ENCODE data around the gene TUBB. TPM values are rescaled to one million over a fixed set of nuclear protein-coding genes. Genes with fewer than 3 reads are reported as not detected.
A peak's percentile ranks its signal among the peaks of the same experiment; 100 is the strongest.

The TUBB gene
- total RNA-seq, 4 donors from 2014 or later = 152 to 218 (median 207) TPM

GRCh38 chr6:30683183-30683979 is 36.8 kb upstream of the TUBB start:
- no peaks in the 10 kb centered on the region for H3K9me3 ChIP-seq
- no peak for DNase-seq (ENCODE audit: low spot score in 2 of 2)
- TF ChIP-seq EP300 (IDR thresholded peaks at IDR 0.05) (no peak), POLR2A (IDR thresholded peaks at IDR 0.05) (no peak), CTCF (IDR thresholded peaks at IDR 0.05) (no peak)
- 0 to 5% methylated on average over 7 of the region's 7 CpGs for WGBS, 2 donors
- peak overlapping the region; percentile 73 to 92 (median 83) for H3K4me3 ChIP-seq
- H3K4me1 ChIP-seq = peaks cover 0 to 87% (median 62%) of the 10 kb centered on the region in 4 donors
- no peaks in the 10 kb centered on the region for H3K27me3 ChIP-seq
- peak overlapping the region; percentile 97 to 99 (median 98) for H3K27ac ChIP-seq
- peaks cover 0 to 22% (median 3%) of the 10 kb centered on the region in 3 donors for H3K36me3 ChIP-seq

- Histone ChIP-seq H3K36me3 (peaks cover 0 to 17% (median 0%) of the 10 kb centered on the region in 3 donors), H3K4me1 (peaks cover 0 to 87% (median 66%) of the 10 kb centered on the region in 4 donors), H3K27ac (peak overlapping the region; percentile 97 to 99 (median 98)), H3K4me3 (peak overlapping the region; percentile 73 to 92 (median 83)), H3K9me3 (no peaks in the 10 kb centered on the region), H3K27me3 (no peaks in the 10 kb centered on the region)
- 2% methylated on average over 2 of the region's 2 CpGs for WGBS, 2 donors
- DNase-seq (ENCODE audit: low spot score in 2 of 2) = no peak
- TF ChIP-seq CTCF (IDR thresholded peaks at IDR 0.05) = no peak
- no peak for TF ChIP-seq EP300 (IDR thresholded peaks at IDR 0.05)
- no peak for TF ChIP-seq POLR2A (IDR thresholded peaks at IDR 0.05)
Measured at GRCh38 chr6:30683980-30684338, 36.2 kb upstream of the TUBB start.

- H3K9me3 ChIP-seq = no peaks in the 10 kb centered on the region
- peaks cover 0 to 16% (median 0%) of the 10 kb centered on the region in 3 donors for H3K36me3 ChIP-seq
- TF ChIP-seq EP300 (IDR thresholded peaks at IDR 0.05) = no peak
- TF ChIP-seq CTCF (IDR thresholded peaks at IDR 0.05) = no peak
- TF ChIP-seq POLR2A (IDR thresholded peaks at IDR 0.05) = no peak
- DNase-seq (ENCODE audit: low spot score in 2 of 2) = peak in 1 of 2 donors; percentile 39
- H3K4me3 ChIP-seq = peak overlapping the region; percentile 73 to 92 (median 83)
- 5 to 9% methylated on average over 12 to 17 of the region's 21 CpGs for WGBS, 2 donors
- peaks cover 0 to 87% (median 66%) of the 10 kb centered on the region in 4 donors for H3K4me1 ChIP-seq
- H3K27me3 ChIP-seq = no peaks in the 10 kb centered on the region
- H3K27ac ChIP-seq = peak overlapping the region; percentile 97 to 99 (median 98)
Measured at GRCh38 chr6:30684386-30685156, 35.6 kb upstream of the TUBB start.

GRCh38 chr6:30685157-30686008 is 34.8 kb upstream of the TUBB start:
- Histone ChIP-seq H3K4me1 (peaks cover 0 to 87% (median 65%) of the 10 kb centered on the region in 4 donors), H3K36me3 (peaks cover 0 to 7% (median 0%) of the 10 kb centered on the region in 3 donors), H3K4me3 (peak overlapping the region; percentile 73 to 92 (median 83)), H3K27me3 (no peaks in the 10 kb centered on the region), H3K9me3 (no peaks in the 10 kb centered on the region), H3K27ac (peak overlapping the region; percentile 97 to 99 (median 98))
- WGBS, 2 donors = 10 to 11% methylated on average over 28 to 29 of the region's 29 CpGs
- DNase-seq (ENCODE audit: low spot score in 2 of 2) = no peak
- TF ChIP-seq CTCF (IDR thresholded peaks at IDR 0.05) (no peak), EP300 (IDR thresholded peaks at IDR 0.05) (no peak), POLR2A (IDR thresholded peaks at IDR 0.05) (no peak)
